Peyer's patch (tissue), 4 donors: ENCODE data around the gene NFAT5.

ENCODE experiments used
- POLR2A ChIP-seq, 2 donors: fragments of 450-650 bp; IDR thresholded peaks; one replicate each; pipeline ENCODE4 v1.5.1; 2017; ENCODE audit warnings: antibody characterized with exemption in 2 of 2, mild to moderate bottlenecking in 2 of 2, moderate library complexity in 2 of 2
- TF ChIP-seq, protein P1 (sequence below), 6 experiments: fragments of 450-650 bp in 4 of 6; fragments of 200-600 bp in 2 of 6; sonication (generic) in 1 of 6; IDR thresholded peaks; one replicate each; pipeline ENCODE4 v1.5.1; 2017 to 2019; ENCODE audit warnings: antibody characterized with exemption in 6 of 6, mild to moderate bottlenecking in 3 of 6, moderate library complexity in 1 of 6

DNA sequence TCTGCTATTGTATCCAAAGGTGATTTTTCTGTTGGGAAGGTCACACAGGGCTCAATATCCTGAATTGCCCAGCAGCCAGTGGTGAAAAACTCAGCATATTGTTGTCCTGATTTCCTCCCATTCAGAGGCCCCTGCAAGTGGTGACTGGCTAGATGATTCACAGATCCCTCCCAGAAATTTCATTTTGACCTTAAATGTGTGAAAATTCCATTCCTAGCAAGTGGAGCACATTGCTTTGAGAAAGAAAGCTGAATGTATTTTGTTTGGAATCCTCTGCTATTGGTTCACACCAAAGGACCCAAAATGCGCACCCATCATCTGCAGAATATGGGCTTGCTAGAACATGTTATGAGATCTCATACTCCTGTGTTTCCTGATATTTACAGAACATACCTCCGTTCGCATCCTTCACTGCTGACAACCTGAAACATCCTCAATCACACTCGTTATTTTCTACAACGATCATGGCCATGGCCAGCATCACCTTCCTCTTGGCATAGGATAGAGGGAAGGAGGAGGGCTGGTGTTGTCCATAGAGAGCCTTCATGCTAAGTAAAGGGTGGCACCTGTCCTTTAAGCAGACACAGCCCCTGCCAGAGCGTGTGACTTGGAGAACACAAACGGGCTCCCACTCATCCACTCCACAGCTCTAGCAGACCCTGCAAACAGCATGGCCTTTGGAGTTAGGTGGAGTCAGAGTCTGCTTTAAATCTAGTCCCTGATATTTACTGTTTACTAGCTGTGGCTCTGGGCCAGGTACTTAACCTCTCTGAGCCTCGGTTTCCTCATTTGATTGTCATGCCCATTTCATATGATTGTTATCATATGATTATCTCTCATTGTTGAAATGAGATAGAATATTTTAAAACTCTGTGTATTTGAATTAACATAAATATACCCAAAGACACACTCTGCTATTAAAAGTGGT lies 30.4 kb upstream of the NFAT5 start:
- no peak for TF ChIP-seq POLR2A (IDR thresholded peaks at IDR 0.05)
- TF ChIP-seq, protein P1, sequence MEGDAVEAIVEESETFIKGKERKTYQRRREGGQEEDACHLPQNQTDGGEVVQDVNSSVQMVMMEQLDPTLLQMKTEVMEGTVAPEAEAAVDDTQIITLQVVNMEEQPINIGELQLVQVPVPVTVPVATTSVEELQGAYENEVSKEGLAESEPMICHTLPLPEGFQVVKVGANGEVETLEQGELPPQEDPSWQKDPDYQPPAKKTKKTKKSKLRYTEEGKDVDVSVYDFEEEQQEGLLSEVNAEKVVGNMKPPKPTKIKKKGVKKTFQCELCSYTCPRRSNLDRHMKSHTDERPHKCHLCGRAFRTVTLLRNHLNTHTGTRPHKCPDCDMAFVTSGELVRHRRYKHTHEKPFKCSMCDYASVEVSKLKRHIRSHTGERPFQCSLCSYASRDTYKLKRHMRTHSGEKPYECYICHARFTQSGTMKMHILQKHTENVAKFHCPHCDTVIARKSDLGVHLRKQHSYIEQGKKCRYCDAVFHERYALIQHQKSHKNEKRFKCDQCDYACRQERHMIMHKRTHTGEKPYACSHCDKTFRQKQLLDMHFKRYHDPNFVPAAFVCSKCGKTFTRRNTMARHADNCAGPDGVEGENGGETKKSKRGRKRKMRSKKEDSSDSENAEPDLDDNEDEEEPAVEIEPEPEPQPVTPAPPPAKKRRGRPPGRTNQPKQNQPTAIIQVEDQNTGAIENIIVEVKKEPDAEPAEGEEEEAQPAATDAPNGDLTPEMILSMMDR (IDR thresholded peaks at IDR 0.05): no peak
